IMR-90 (cell line): ENCODE data around the gene USP28. TPM values are rescaled to one million over a fixed set of nuclear protein-coding genes. Genes with fewer than 3 reads are reported as not detected.

Source experiments
- ATAC-seq: fragments of 200-7000 bp; cut with Tn5 transposase; 2 replicates; pipeline ENCODE4 v1.9.1; 2020; ENCODE audit warnings: low read depth, mild to moderate bottlenecking, moderate library complexity
- BruUV-seq: library from RNA; stranded (reverse); fragments of 400-500 nt; replicated peaks from 2 replicates; lab custom pipeline; 2021; lab: Mats Ljungman, UMichigan
- CTCF ChIA-PET: fragments of 300-600 bp; formaldehyde crosslinking; extraction: SDS; loops from one replicate; lab custom pipeline; 2021; ENCODE audit warnings: antibody characterized with exemption; lab: Yijun Ruan, JAX
- POLR2A ChIA-PET: fragments of 300-600 bp; sonication (Branson Sonifier 250); formaldehyde crosslinking; loops from one replicate; lab custom pipeline; 2022; ENCODE audit warnings: antibody characterized with exemption; ENCODE audit not compliant: unreplicated experiment; lab: Charles Lee
- DNase-seq: peaks from one replicate; pipeline ENCODE4 v3.0.0; 2013
- H2AFZ ChIP-seq: replicated peaks from 2 replicates; pipeline ENCODE3; 2013; ENCODE audit warnings: low read length, mild to moderate bottlenecking; ENCODE audit not compliant: poor library complexity
- H2AK5ac ChIP-seq: 2 replicates; pipeline ENCODE4 v1.6.1; 2013; ENCODE audit warnings: low read depth, low read length, inconsistent platforms
- H2AK9ac ChIP-seq: replicated peaks from 2 replicates; pipeline ENCODE3; 2013; ENCODE audit warnings: mild to moderate bottlenecking, low read depth, low read length, moderate library complexity; ENCODE audit not compliant: poor library complexity
- H2BK120ac ChIP-seq: 2 replicates; pipeline ENCODE4 v1.6.1; 2013; ENCODE audit warnings: low read depth, low read length, inconsistent platforms
- H2BK15ac ChIP-seq: 3 replicates; pipeline ENCODE4 v1.6.1; 2013; ENCODE audit warnings: low read depth, low read length, inconsistent platforms
- H2BK20ac ChIP-seq: 2 replicates; pipeline ENCODE4 v1.6.1; 2013; ENCODE audit warnings: low read depth, mild to moderate bottlenecking, inconsistent platforms, low read length, moderate library complexity
- H2BK5ac ChIP-seq: 2 replicates; pipeline ENCODE4 v1.6.1; 2013; ENCODE audit warnings: mild to moderate bottlenecking, low read depth, low read length, inconsistent platforms; ENCODE audit not compliant: poor library complexity, severe bottlenecking
- H3K14ac ChIP-seq: replicated peaks from 2 replicates; pipeline ENCODE4 v1.6.1; 2013; ENCODE audit warnings: low read depth, low read length, inconsistent platforms
- H3K18ac ChIP-seq: 2 replicates; pipeline ENCODE4 v1.6.1; 2013; ENCODE audit warnings: low read depth, low read length, control low read depth
- H3K23ac ChIP-seq: 2 replicates; pipeline ENCODE4 v1.6.1; 2013; ENCODE audit warnings: low read depth, low read length, inconsistent platforms
- H3K27ac ChIP-seq: 2 replicates; pipeline ENCODE4 v1.5.1; 2013; ENCODE audit warnings: mild to moderate bottlenecking, control low read depth, low read length; ENCODE audit not compliant: insufficient read depth
- H3K27me3 ChIP-seq: 2 replicates; pipeline ENCODE4 v1.6.1; 2013; ENCODE audit warnings: low read length; ENCODE audit not compliant: control insufficient read depth, insufficient read depth
- H3K36me3 ChIP-seq: 2 replicates; pipeline ENCODE4 v1.6.1; 2013; ENCODE audit warnings: low read length, mixed read lengths; ENCODE audit not compliant: control insufficient read depth, insufficient read depth
- H3K4ac ChIP-seq: 2 replicates; pipeline ENCODE4 v1.6.1; 2013; ENCODE audit warnings: low read depth, low read length, inconsistent platforms
- H3K4me1 ChIP-seq: 2 replicates; pipeline ENCODE4 v1.6.1; 2013; ENCODE audit warnings: low read length, mixed read lengths; ENCODE audit not compliant: control insufficient read depth, insufficient read depth
- H3K4me2 ChIP-seq: 2 replicates; pipeline ENCODE4 v1.6.1; 2013; ENCODE audit warnings: low read depth, mild to moderate bottlenecking, control low read depth, low read length, moderate library complexity
- H3K4me3 ChIP-seq: 2 replicates; pipeline ENCODE4 v1.5.1; 2013; ENCODE audit warnings: low read depth, mild to moderate bottlenecking, control low read depth, low read length, moderate library complexity; ENCODE audit not compliant: insufficient read depth
- H3K56ac ChIP-seq: 2 replicates; pipeline ENCODE4 v1.6.1; 2013; ENCODE audit warnings: low read length, inconsistent platforms; ENCODE audit not compliant: insufficient read depth; ENCODE audit errors: extremely low read depth
- H3K79me1 ChIP-seq, 2 experiments: 2 replicates each; pipeline ENCODE4 v1.6.1; 2013; ENCODE audit warnings: low read length in 2 of 2, inconsistent platforms in 1 of 2, low read depth in 1 of 2
- H3K9ac ChIP-seq: 2 replicates; pipeline ENCODE4 v1.6.1; 2013; ENCODE audit warnings: low read depth, low read length, control low read depth
- H3K9me1 ChIP-seq: 2 replicates; pipeline ENCODE4 v1.6.1; 2013; ENCODE audit warnings: low read length, inconsistent platforms; ENCODE audit not compliant: insufficient read depth
- H3K9me3 ChIP-seq: 2 replicates; pipeline ENCODE4 v1.6.1; 2013; ENCODE audit warnings: low read length; ENCODE audit not compliant: control insufficient read depth, insufficient read depth
- H4K20me1 ChIP-seq: 2 replicates; pipeline ENCODE4 v1.6.1; 2013; ENCODE audit warnings: low read length, inconsistent platforms; ENCODE audit not compliant: insufficient read depth
- H4K5ac ChIP-seq: 2 replicates; pipeline ENCODE4 v1.6.1; 2013; ENCODE audit warnings: mild to moderate bottlenecking, low read depth, low read length, control low read depth
- H4K8ac ChIP-seq, 2 experiments: 2 replicates each; pipeline ENCODE4 v1.6.1; 2013; ENCODE audit warnings: low read depth in 2 of 2, low read length in 2 of 2, control low read depth in 1 of 2, inconsistent platforms in 1 of 2
- H4K91ac ChIP-seq: 2 replicates; pipeline ENCODE4 v1.6.1; 2013; ENCODE audit warnings: low read depth, low read length, inconsistent platforms; ENCODE audit not compliant: insufficient read depth
- BHLHE40 ChIP-seq: fragments of 150-350 bp; IDR thresholded peaks from 2 replicates; pipeline ENCODE4 v1.6.1; 2016; ENCODE audit warnings: mild to moderate bottlenecking, low read depth, low read length
- CEBPB ChIP-seq: IDR thresholded peaks from 2 replicates; pipeline ENCODE4 v1.6.1; 2012; ENCODE audit warnings: low read depth, low read length, improper control_type of control experiment
- CHD1 ChIP-seq: IDR thresholded peaks from 2 replicates; pipeline ENCODE4 v1.6.1; 2012; ENCODE audit warnings: low read depth, low read length, improper control_type of control experiment
- CTCF ChIP-seq: conservative IDR thresholded peaks from 2 replicates; pipeline ENCODE4 v1.5.1; 2012; ENCODE audit warnings: mild to moderate bottlenecking, low read depth, low read length, improper control_type of control experiment
- ELK1 ChIP-seq: fragments of 150-350 bp; IDR thresholded peaks from 2 replicates; pipeline ENCODE4 v1.6.1; 2016; ENCODE audit warnings: low read depth, mild to moderate bottlenecking, low read length, moderate library complexity, borderline replicate concordance
- MAFK ChIP-seq: IDR thresholded peaks from 2 replicates; pipeline ENCODE4 v1.6.1; 2012; ENCODE audit warnings: low read depth, low read length, improper control_type of control experiment
- MXI1 ChIP-seq: IDR thresholded peaks from 2 replicates; pipeline ENCODE4 v1.6.1; 2012; ENCODE audit warnings: low read depth, mild to moderate bottlenecking, low read length, moderate library complexity, borderline replicate concordance
- POLR2A ChIP-seq: IDR thresholded peaks from 2 replicates; pipeline ENCODE4 v1.6.1; 2012; ENCODE audit warnings: mild to moderate bottlenecking, low read depth, low read length
- RAD21 ChIP-seq: IDR thresholded peaks from 2 replicates; pipeline ENCODE4 v1.6.1; 2012; ENCODE audit warnings: low read length, improper control_type of control experiment
- RCOR1 ChIP-seq: IDR thresholded peaks from 2 replicates; pipeline ENCODE4 v1.6.1; 2012; ENCODE audit warnings: mild to moderate bottlenecking, low read length, improper control_type of control experiment; ENCODE audit not compliant: insufficient replicate concordance
- RFX5 ChIP-seq: IDR thresholded peaks from 2 replicates; pipeline ENCODE4 v1.8.0; 2012; ENCODE audit warnings: low read depth, mild to moderate bottlenecking, low read length, moderate library complexity
- SMC3 ChIP-seq: fragments of 150-350 bp; IDR thresholded peaks from 2 replicates; pipeline ENCODE4 v1.6.1; 2016; ENCODE audit warnings: low read depth, mild to moderate bottlenecking, antibody characterized with exemption, low read length, moderate library complexity
- WGBS, 2 experiments: methylation state at CpG; one replicate each; pipeline versions ENCODE4 v1.1.5 to v1.1.7; 2013; ENCODE audit warnings: missing lambda C conversion rate in 2 of 2; ENCODE audit not compliant: insufficient read length in 1 of 2; ENCODE audit errors: extremely low coverage in 2 of 2; 5-methylcytosine and 5-hydroxymethylcytosine counted together
- dilution Hi-C: fragments of 300-500 bp; cut with HindIII; formaldehyde crosslinking; loops from one replicate; pipeline ENCODE4 v1.14.3; 2018; ENCODE audit warnings: low sequenced_read_pairs; ENCODE audit not compliant: unreplicated experiment
- in situ Hi-C: fragments of 300-500 bp; cut with MboI; formaldehyde crosslinking; loops from 3 replicates; pipeline ENCODE4 v1.14.3; 2019; ENCODE audit warnings: low sequenced_read_pairs, inconsistent platforms, mixed read lengths
- intact Hi-C: fragments of 100-400 bp; cut with micrococcal nuclease; formaldehyde crosslinking; loops from 2 replicates; pipeline ENCODE4 v1.10.0; 2022
- polyA plus RNA-seq, 3 experiments: library from polyadenylated mRNA; depleted of rRNA; stranded (reverse); fragments of >200 nt; gene quantifications; 2 replicates each; pipeline ENCODE4 v1.2.3, GENCODE V29; 2012; ENCODE audit warnings: low replicate concordance in 1 of 3
- total RNA-seq: library from RNA; depleted of rRNA; stranded (reverse); fragments of >200 nt; gene quantifications from 2 replicates; pipeline ENCODE4 v1.2.3, GENCODE V29; 2012

USP28 gene
- total and polyA plus RNA-seq, 2 of the 4 experiments (the other 2 are of a cell fraction), result 17.0 to 36.0 TPM

- BruUV-seq, result no TSS peak
- no peak overlapping the region for H3K14ac ChIP-seq
- H3K9me1 ChIP-seq, result no peaks in the 10 kb centered on the region; the same call in 1 of the 2 replicates
- POLR2A ChIA-PET, result no interaction called here
- H3K23ac ChIP-seq, result no peak overlapping the region
- peaks cover 2% of the 10 kb centered on the region; the same call in 1 of the 2 replicates for H3K4me1 ChIP-seq
- H2BK120ac ChIP-seq, result no peak overlapping the region
- TF ChIP-seq MXI1 (no peak), SMC3 (no peak), ELK1 (no peak), BHLHE40 (no peak), RAD21 (no peak), RFX5 (no peak), CTCF (no peak), POLR2A (no peak), CHD1 (no peak), RCOR1 (no peak), CEBPB (no peak), MAFK (no peak)
- no peak overlapping the region for H4K91ac ChIP-seq
- no peak overlapping the region for H4K5ac ChIP-seq
- H3K9ac ChIP-seq, result no peak overlapping the region
- H3K18ac ChIP-seq, result no peak overlapping the region
- WGBS, 2 experiments, result no CpG with 5 or more reads among the region's 3 CpGs
- H3K27ac ChIP-seq, result no peak overlapping the region
- dilution Hi-C loops (no loop called here), in situ Hi-C loops (no loop called here), intact Hi-C loops (no loop called here)
- H2AK9ac ChIP-seq, result no peak overlapping the region
- H2AFZ ChIP-seq, result no peak overlapping the region
- no peak overlapping the region for H3K56ac ChIP-seq
- no peak overlapping the region for H2BK20ac ChIP-seq
- H4K20me1 ChIP-seq, result no peaks in the 10 kb centered on the region
- no peaks in the 10 kb centered on the region for H3K79me1 ChIP-seq
- CTCF ChIA-PET, result interaction anchor here (0.7 kb wide), 1 partner anchor 32 kb away, joined by 3 read pairs; no protein-coding TSS in a partner anchor
- no peaks in the 10 kb centered on the region for H3K27me3 ChIP-seq
- H3K4me3 ChIP-seq, result no peak overlapping the region
- H3K36me3 ChIP-seq, result peaks cover 7% of the 10 kb centered on the region
- no peak overlapping the region for H2BK15ac ChIP-seq
- no peaks in the 10 kb centered on the region for H3K9me3 ChIP-seq
- H4K8ac ChIP-seq, result no peak overlapping the region
- DNase-seq (no peak), ATAC-seq (no peak)
- no peak overlapping the region for H2AK5ac ChIP-seq
- no peak overlapping the region for H3K4me2 ChIP-seq
- H3K4ac ChIP-seq, result no peak overlapping the region
- no peak overlapping the region for H2BK5ac ChIP-seq
These were observed 47.9 kb downstream of the USP28 start for GRCh38 chr11:113827477-113827876.
